IMR-90 (cell line): ENCODE results near the gene AQP12B.

ENCODE experiments used
- BHLHE40 ChIP-seq: fragments of 150-350 bp; IDR thresholded peaks from 2 replicates; pipeline ENCODE4 v1.6.1; 2016; ENCODE audit warnings: mild to moderate bottlenecking, low read depth, low read length
- CEBPB ChIP-seq: IDR thresholded peaks from 2 replicates; pipeline ENCODE4 v1.6.1; 2012; ENCODE audit warnings: low read depth, low read length, improper control_type of control experiment
- MAZ ChIP-seq: IDR thresholded peaks from 2 replicates; pipeline ENCODE4 v1.6.1; 2012; ENCODE audit warnings: low read depth, mild to moderate bottlenecking, low read length, improper control_type of control experiment, moderate library complexity, borderline replicate concordance
- MXI1 ChIP-seq: IDR thresholded peaks from 2 replicates; pipeline ENCODE4 v1.6.1; 2012; ENCODE audit warnings: low read depth, mild to moderate bottlenecking, low read length, moderate library complexity, borderline replicate concordance
- POLR2A ChIP-seq: IDR thresholded peaks from 2 replicates; pipeline ENCODE4 v1.6.1; 2012; ENCODE audit warnings: mild to moderate bottlenecking, low read depth, low read length
- RAD21 ChIP-seq: IDR thresholded peaks from 2 replicates; pipeline ENCODE4 v1.6.1; 2012; ENCODE audit warnings: low read length, improper control_type of control experiment
- RCOR1 ChIP-seq: IDR thresholded peaks from 2 replicates; pipeline ENCODE4 v1.6.1; 2012; ENCODE audit warnings: mild to moderate bottlenecking, low read length, improper control_type of control experiment; ENCODE audit not compliant: insufficient replicate concordance
- RFX5 ChIP-seq: IDR thresholded peaks from 2 replicates; pipeline ENCODE4 v1.8.0; 2012; ENCODE audit warnings: low read depth, mild to moderate bottlenecking, low read length, moderate library complexity
- SMC3 ChIP-seq: fragments of 150-350 bp; IDR thresholded peaks from 2 replicates; pipeline ENCODE4 v1.6.1; 2016; ENCODE audit warnings: low read depth, mild to moderate bottlenecking, antibody characterized with exemption, low read length, moderate library complexity
- TF ChIP-seq, protein P1 (sequence below): conservative IDR thresholded peaks from 2 replicates; pipeline ENCODE4 v1.5.1; 2012; ENCODE audit warnings: mild to moderate bottlenecking, low read depth, low read length, improper control_type of control experiment
- TF ChIP-seq, protein P2 (sequence below): fragments of 150-350 bp; IDR thresholded peaks from 2 replicates; pipeline ENCODE4 v1.6.1; 2017; ENCODE audit warnings: mild to moderate bottlenecking, antibody characterized with exemption, low read length, low read depth
- TF ChIP-seq, protein P3 (sequence below): fragments of 150-350 bp; IDR thresholded peaks from 2 replicates; pipeline ENCODE4 v1.6.1; 2016; ENCODE audit warnings: low read depth, mild to moderate bottlenecking, low read length, moderate library complexity, borderline replicate concordance

DNA sequence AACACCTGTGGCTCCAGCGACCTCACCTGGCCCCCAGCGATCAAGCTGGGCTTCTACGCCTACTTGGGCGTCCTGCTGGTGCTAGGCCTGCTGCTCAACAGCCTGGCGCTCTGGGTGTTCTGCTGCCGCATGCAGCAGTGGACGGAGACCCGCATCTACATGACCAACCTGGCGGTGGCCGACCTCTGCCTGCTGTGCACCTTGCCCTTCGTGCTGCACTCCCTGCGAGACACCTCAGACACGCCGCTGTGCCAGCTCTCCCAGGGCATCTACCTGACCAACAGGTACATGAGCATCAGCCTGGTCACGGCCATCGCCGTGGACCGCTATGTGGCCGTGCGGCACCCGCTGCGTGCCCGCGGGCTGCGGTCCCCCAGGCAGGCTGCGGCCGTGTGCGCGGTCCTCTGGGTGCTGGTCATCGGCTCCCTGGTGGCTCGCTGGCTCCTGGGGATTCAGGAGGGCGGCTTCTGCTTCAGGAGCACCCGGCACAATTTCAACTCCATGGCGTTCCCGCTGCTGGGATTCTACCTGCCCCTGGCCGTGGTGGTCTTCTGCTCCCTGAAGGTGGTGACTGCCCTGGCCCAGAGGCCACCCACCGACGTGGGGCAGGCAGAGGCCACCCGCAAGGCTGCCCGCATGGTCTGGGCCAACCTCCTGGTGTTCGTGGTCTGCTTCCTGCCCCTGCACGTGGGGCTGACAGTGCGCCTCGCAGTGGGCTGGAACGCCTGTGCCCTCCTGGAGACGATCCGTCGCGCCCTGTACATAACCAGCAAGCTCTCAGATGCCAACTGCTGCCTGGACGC is 52.5 kb downstream of the AQP12B start:
- TF ChIP-seq, protein P1, sequence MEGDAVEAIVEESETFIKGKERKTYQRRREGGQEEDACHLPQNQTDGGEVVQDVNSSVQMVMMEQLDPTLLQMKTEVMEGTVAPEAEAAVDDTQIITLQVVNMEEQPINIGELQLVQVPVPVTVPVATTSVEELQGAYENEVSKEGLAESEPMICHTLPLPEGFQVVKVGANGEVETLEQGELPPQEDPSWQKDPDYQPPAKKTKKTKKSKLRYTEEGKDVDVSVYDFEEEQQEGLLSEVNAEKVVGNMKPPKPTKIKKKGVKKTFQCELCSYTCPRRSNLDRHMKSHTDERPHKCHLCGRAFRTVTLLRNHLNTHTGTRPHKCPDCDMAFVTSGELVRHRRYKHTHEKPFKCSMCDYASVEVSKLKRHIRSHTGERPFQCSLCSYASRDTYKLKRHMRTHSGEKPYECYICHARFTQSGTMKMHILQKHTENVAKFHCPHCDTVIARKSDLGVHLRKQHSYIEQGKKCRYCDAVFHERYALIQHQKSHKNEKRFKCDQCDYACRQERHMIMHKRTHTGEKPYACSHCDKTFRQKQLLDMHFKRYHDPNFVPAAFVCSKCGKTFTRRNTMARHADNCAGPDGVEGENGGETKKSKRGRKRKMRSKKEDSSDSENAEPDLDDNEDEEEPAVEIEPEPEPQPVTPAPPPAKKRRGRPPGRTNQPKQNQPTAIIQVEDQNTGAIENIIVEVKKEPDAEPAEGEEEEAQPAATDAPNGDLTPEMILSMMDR, result no peak
- no peak for TF ChIP-seq RAD21
- TF ChIP-seq POLR2A, result no peak
- TF ChIP-seq MAZ, result no peak
- no peak for TF ChIP-seq RFX5
- TF ChIP-seq SMC3, result no peak
- no peak for TF ChIP-seq MXI1
- TF ChIP-seq, protein P2, sequence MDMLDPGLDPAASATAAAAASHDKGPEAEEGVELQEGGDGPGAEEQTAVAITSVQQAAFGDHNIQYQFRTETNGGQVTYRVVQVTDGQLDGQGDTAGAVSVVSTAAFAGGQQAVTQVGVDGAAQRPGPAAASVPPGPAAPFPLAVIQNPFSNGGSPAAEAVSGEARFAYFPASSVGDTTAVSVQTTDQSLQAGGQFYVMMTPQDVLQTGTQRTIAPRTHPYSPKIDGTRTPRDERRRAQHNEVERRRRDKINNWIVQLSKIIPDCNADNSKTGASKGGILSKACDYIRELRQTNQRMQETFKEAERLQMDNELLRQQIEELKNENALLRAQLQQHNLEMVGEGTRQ, result no peak
- TF ChIP-seq, protein P3, sequence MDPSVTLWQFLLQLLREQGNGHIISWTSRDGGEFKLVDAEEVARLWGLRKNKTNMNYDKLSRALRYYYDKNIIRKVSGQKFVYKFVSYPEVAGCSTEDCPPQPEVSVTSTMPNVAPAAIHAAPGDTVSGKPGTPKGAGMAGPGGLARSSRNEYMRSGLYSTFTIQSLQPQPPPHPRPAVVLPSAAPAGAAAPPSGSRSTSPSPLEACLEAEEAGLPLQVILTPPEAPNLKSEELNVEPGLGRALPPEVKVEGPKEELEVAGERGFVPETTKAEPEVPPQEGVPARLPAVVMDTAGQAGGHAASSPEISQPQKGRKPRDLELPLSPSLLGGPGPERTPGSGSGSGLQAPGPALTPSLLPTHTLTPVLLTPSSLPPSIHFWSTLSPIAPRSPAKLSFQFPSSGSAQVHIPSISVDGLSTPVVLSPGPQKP, result no peak
- TF ChIP-seq CEBPB, result no peak
- TF ChIP-seq RCOR1, result no peak
- no peak for TF ChIP-seq BHLHE40
